Measurements from ENCODE around the gene GMDS. TPM values are rescaled to one million over a fixed set of nuclear protein-coding genes. Genes with fewer than 3 reads are reported as not detected.

The GMDS gene
- total RNA-seq, 2 experiments from 2014 or later: 38.4 to 41.3 TPM

DNA sequence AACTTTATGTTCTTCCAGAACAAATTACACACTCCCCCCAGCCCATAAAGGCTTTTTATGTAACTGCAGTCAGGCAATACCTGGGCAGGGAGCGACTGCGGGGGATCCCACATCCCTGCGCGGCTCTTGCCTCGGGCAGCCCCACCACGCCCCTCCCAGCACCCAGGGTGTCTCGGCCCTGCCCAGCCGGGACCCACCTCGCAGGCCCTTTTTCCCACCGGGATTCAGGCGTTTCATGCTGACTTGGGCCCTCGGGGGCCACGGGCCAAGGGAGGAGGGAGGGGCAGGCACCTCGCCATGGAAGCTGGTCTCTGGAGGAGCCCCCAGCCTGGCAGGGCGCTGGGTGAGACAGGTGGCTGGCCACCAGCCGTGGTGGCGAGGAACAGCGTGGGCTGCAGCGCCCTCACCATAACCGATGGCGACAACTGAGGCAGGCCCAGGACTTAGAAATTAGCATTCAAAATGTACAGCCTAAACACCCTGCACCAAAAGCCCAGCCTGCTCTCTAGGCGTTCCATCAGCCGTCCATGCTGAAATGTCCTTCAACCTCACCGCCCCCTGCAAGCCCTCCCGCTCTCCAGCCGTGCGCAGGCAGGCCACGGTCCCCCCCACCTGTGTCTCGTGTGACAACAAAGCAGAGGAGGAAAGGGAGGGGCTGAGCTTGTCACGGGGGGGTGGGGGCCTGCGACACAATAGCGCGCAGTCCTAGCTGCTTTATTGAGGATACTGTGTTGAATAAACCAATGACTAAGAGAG, 650.8 kb downstream of the GMDS start:
- peaks cover 41% of the 10 kb centered on the region for H3K27me3 Mint-ChIP-seq (ENCODE audit: low read depth)
- H3K27ac Mint-ChIP-seq: no peak overlapping the region
- intact Hi-C loops (cut with micrococcal nuclease): loop anchor here (5.0 kb wide), 1 partner anchor 67 kb away; no protein-coding TSS in a partner anchor
- H3K36me3 Mint-ChIP-seq (ENCODE audit: low read depth): no peaks in the 10 kb centered on the region
- no peaks in the 10 kb centered on the region for H3K9me3 Mint-ChIP-seq
- peaks cover 3% of the 10 kb centered on the region for H3K4me1 Mint-ChIP-seq (ENCODE audit: low read depth)
- DNase-seq: no peak
- H3K4me3 Mint-ChIP-seq: no peak overlapping the region
- CTCF ChIA-PET: interaction anchor here (0.8 to 3.0 kb wide), 7 partner anchors 8 to 1156 kb away, joined by 3 to 12 read pairs (median 5); partner anchors contain the start of gene MYLK4

DNA sequence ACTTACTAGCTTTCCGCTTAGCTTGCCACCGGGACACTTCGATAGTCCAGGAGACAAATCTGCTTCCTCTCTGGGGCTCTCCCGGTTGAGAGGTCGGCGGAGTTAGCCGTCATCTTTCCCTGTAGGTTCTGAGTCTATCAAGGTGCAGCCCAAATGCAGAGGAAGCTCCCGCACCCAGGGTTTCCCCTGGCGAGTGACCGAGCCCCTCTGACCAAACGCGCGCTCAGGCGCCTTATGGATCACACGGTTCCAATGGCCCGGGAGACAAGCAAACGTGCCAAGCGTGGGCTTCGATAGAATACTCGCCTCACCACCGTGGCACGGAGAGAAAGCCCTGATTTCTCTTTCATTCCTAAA, 651.5 kb downstream of the GMDS start:
- H3K4me1 Mint-ChIP-seq (ENCODE audit: low read depth): peaks cover 3% of the 10 kb centered on the region
- intact Hi-C loops (cut with micrococcal nuclease): no loop called here
- no peak overlapping the region for H3K4me3 Mint-ChIP-seq
- CTCF ChIA-PET: no interaction called here
- H3K27me3 Mint-ChIP-seq (ENCODE audit: low read depth): peaks cover 41% of the 10 kb centered on the region
- H3K27ac Mint-ChIP-seq: no peak overlapping the region
- H3K9me3 Mint-ChIP-seq: no peaks in the 10 kb centered on the region
- no peaks in the 10 kb centered on the region for H3K36me3 Mint-ChIP-seq (ENCODE audit: low read depth)
- DNase-seq: no peak

DNA sequence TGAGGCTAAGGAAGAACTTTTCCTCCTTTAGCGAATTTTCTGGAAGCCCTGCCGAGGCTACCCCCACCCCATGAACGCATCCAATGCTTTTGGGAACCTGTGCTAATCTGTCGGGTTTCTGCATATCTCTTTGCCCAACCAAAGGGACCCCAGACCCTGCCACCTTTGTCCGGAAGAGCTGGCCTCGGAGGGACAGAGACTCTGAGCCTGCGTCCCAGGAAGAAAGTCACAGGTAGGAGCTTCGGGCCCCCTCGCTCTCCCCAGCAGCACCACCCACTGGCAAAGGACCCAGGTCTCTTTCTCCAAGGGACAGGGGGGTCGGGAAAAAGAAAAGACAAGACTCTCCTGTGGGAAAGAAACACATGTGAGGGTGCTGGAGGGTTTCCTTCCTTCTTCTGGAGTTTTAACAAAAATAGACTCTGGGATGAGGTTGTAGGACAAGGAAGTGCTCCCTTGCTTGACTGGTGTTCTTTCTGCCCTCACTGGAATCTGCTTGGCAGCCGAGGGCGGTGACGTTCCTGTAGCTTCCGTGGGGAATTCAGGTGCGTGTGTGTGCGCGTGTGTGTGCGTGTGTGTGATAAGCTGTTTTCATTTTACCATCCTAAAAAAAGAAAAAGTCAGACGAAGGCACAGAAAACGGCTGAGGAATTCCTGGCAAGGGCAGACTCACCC, 652.0 kb downstream of the GMDS start:
- intact Hi-C loops (cut with micrococcal nuclease): no loop called here
- H3K4me3 Mint-ChIP-seq: no peak overlapping the region
- H3K4me1 Mint-ChIP-seq (ENCODE audit: low read depth): peaks cover 3% of the 10 kb centered on the region
- no peaks in the 10 kb centered on the region for H3K36me3 Mint-ChIP-seq (ENCODE audit: low read depth)
- H3K27me3 Mint-ChIP-seq (ENCODE audit: low read depth): peaks cover 39% of the 10 kb centered on the region
- H3K9me3 Mint-ChIP-seq: no peaks in the 10 kb centered on the region
- no peak for DNase-seq
- no peak overlapping the region for H3K27ac Mint-ChIP-seq
- CTCF ChIA-PET: interaction anchor here (0.7 kb wide), 1 partner anchor 70 kb away, joined by 3 read pairs; no protein-coding TSS in a partner anchor

DNA sequence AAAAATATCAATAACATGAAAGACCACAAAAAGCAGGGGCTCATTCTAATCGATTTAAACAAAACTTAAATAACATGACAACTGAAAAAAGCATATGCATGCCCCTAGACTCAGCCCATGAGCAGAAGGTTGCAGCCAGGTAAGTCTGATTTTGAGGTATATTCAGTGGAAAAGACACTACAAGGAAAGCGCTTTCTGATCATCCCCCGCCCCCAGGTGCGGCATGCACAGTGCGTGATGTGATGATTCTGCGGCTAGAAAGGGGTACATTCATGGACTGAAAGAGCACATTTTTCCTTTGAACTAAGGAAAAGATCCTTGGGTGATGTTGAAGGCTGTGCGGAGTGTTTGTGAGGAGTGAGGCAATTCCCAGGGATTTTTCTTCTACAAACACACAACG, 652.6 kb downstream of the GMDS start:
- DNase-seq: no peak
- intact Hi-C loops (cut with micrococcal nuclease): no loop called here
- no peaks in the 10 kb centered on the region for H3K36me3 Mint-ChIP-seq (ENCODE audit: low read depth)
- H3K9me3 Mint-ChIP-seq: no peaks in the 10 kb centered on the region
- H3K27ac Mint-ChIP-seq: no peak overlapping the region
- H3K4me3 Mint-ChIP-seq: no peak overlapping the region
- H3K27me3 Mint-ChIP-seq (ENCODE audit: low read depth): peaks cover 34% of the 10 kb centered on the region
- CTCF ChIA-PET: interaction anchor here (0.7 to 0.8 kb wide), 4 partner anchors 69 to 1042 kb away, joined by 3 to 4 read pairs (median 3); no protein-coding TSS in a partner anchor
- peaks cover 3% of the 10 kb centered on the region for H3K4me1 Mint-ChIP-seq (ENCODE audit: low read depth)

DNA sequence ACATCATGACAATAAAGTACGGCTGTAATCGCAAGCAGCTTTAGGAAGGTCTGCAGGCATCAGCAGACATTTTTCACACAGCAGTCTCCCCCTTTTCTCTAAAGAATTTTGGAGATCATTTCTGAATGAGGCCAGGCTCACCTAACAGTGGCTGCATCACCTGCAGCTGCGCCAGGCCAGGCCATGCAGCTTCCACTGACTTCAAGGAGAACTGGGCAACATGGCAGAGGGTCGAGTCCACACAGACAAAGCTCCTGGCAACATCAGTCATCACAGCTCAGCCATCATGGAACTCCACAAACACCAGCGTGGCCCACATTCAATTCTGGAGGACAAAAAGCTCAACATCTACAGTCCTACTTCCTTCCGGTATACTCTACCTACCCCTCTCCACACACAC, 653.5 kb downstream of the GMDS start:
- H3K9me3 Mint-ChIP-seq: no peaks in the 10 kb centered on the region
- DNase-seq: no peak
- H3K27ac Mint-ChIP-seq: no peak overlapping the region
- intact Hi-C loops (cut with micrococcal nuclease): no loop called here
- peaks cover 3% of the 10 kb centered on the region for H3K4me1 Mint-ChIP-seq (ENCODE audit: low read depth)
- H3K27me3 Mint-ChIP-seq (ENCODE audit: low read depth): peaks cover 25% of the 10 kb centered on the region
- H3K36me3 Mint-ChIP-seq (ENCODE audit: low read depth): no peaks in the 10 kb centered on the region
- CTCF ChIA-PET: interaction anchor here (0.7 to 0.8 kb wide), 2 partner anchors 507 to 857 kb away, joined by 3 read pairs; no protein-coding TSS in a partner anchor
- H3K4me3 Mint-ChIP-seq: no peak overlapping the region

DNA sequence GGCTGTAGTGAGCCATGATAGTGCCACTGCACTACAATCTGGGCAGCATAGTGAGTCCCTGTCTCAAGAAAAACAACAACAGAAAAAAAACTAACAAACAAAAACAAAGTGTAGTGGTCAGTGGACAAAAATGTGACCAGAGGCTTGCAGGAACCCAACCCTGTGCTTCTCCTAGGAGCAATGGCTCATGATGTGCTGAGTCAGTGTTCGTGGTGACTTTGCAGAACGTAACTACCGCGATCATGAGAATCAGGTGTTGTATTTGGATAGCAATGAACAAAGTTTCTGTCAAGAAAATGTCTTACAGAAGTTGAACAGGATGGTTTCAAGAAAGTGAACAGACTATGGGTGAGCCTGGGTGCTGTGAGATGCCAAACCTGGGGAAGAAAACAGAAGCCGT, 654.2 kb downstream of the GMDS start:
- H3K27ac Mint-ChIP-seq: no peak overlapping the region
- H3K27me3 Mint-ChIP-seq (ENCODE audit: low read depth): peaks cover 24% of the 10 kb centered on the region
- no peak overlapping the region for H3K4me3 Mint-ChIP-seq
- DNase-seq: no peak
- intact Hi-C loops (cut with micrococcal nuclease): no loop called here
- no peaks in the 10 kb centered on the region for H3K9me3 Mint-ChIP-seq
- H3K36me3 Mint-ChIP-seq (ENCODE audit: low read depth): no peaks in the 10 kb centered on the region
- H3K4me1 Mint-ChIP-seq (ENCODE audit: low read depth): peaks cover 2% of the 10 kb centered on the region
- CTCF ChIA-PET: no interaction called here

DNA sequence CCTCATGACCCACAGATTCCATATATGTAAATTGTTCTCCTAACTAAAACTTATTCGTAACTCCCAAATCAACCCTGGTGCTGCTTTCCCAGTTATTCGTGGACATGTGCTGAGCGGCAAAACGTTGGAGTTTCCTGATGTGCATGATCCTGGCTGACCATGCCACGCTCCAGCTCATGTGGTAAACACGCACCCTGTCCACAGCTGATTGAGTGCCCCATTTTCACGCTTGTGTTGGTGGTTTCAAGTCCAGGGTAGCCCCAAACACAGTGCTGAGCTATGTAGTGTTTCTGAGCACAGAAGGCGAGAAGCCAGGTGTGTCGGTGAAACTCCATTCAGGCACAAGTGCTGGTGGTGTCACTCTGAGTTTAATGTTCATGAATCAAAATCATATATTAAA, 654.8 kb downstream of the GMDS start:
- CTCF ChIA-PET: no interaction called here
- no peak for DNase-seq
- no peaks in the 10 kb centered on the region for H3K9me3 Mint-ChIP-seq
- H3K36me3 Mint-ChIP-seq (ENCODE audit: low read depth): no peaks in the 10 kb centered on the region
- H3K4me3 Mint-ChIP-seq: no peak overlapping the region
- H3K4me1 Mint-ChIP-seq (ENCODE audit: low read depth): no peaks in the 10 kb centered on the region
- intact Hi-C loops (cut with micrococcal nuclease): no loop called here
- peaks cover 18% of the 10 kb centered on the region for H3K27me3 Mint-ChIP-seq (ENCODE audit: low read depth)
- no peak overlapping the region for H3K27ac Mint-ChIP-seq

DNA sequence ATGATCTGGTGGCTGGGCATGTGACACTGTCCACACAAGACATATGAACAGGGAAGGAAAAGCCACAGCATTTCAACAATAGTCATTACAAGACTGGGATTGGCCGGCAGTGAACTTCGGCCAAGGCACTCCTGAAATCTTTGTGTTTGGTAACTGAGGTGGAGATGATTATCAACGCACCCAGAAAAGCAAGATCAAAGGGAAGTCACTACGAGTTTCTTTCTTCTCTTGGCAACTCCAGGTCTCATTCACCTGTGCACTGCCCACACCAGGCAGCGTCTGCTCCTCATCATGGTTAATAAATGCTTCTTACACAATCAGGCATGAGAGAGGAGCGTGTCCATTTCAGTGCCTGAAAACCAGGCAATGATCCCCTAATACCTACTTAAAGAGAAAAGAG, 656.2 kb downstream of the GMDS start:
- H3K4me3 Mint-ChIP-seq: no peak overlapping the region
- DNase-seq: no peak
- intact Hi-C loops (cut with micrococcal nuclease): no loop called here

DNA sequence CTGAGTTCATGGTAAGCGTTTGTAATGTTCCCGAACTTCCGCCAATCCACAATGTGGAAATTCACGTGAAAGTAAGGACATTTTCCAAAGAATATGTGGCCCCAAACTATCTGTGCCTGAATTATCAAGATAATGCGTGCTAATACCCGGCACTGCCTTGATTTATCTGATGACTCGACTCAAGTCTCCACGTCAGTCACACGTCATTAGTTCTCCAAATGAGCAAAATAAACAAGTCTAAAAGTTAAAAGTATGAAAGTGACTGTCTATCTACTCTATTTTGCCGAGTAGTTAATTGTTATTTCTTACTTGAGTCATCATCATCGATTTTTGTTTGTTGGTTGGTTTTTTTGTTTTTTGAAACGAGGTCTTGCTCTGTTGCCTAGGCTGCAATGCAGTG, 657.4 kb downstream of the GMDS start:
- H3K27me3 Mint-ChIP-seq (ENCODE audit: low read depth): peaks cover 6% of the 10 kb centered on the region
- no peak overlapping the region for H3K27ac Mint-ChIP-seq
- no peaks in the 10 kb centered on the region for H3K36me3 Mint-ChIP-seq (ENCODE audit: low read depth)
- intact Hi-C loops (cut with micrococcal nuclease): no loop called here
- no peaks in the 10 kb centered on the region for H3K9me3 Mint-ChIP-seq
- DNase-seq: no peak
- CTCF ChIA-PET: interaction anchor here (3.0 kb wide), 1 partner anchor 9 kb away, joined by 11 read pairs; no protein-coding TSS in a partner anchor
- H3K4me1 Mint-ChIP-seq (ENCODE audit: low read depth): no peaks in the 10 kb centered on the region
- H3K4me3 Mint-ChIP-seq: no peak overlapping the region

More for the DNA sequence above, 656.2 kb downstream of the GMDS start:
- Mint-ChIP-seq H3K9me3 (no peaks in the 10 kb centered on the region), H3K36me3 (ENCODE audit: low read depth) (no peaks in the 10 kb centered on the region), H3K27ac (no peak overlapping the region), H3K4me1 (ENCODE audit: low read depth) (no peaks in the 10 kb centered on the region), H3K27me3 (ENCODE audit: low read depth) (peaks cover 13% of the 10 kb centered on the region)
- CTCF ChIA-PET: no interaction called here

DNA sequence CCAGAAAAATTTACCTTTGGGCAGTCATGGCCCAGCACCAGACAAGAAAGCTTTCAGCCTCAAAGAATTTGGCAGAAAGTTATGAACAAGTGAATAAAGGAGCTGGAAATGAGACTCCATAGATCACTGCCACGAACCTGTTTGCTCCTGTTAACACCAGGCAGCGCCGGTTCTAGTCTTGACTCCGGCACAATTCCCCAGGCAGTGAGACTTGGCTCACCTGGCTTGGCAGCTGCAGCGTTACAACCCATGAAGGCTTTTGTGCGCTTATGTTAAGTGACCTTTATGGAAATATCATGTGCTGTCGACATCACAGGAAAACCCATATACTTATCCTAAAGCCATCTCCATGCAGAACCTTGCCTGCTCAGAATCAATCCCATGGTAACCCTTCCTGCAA, 657.9 kb downstream of the GMDS start:
- peaks cover 5% of the 10 kb centered on the region for H3K27me3 Mint-ChIP-seq (ENCODE audit: low read depth)
- CTCF ChIA-PET: interaction anchor here (3.0 kb wide), 1 partner anchor 9 kb away, joined by 11 read pairs; no protein-coding TSS in a partner anchor
- H3K36me3 Mint-ChIP-seq (ENCODE audit: low read depth): no peaks in the 10 kb centered on the region
- no peaks in the 10 kb centered on the region for H3K4me1 Mint-ChIP-seq (ENCODE audit: low read depth)
- no peak overlapping the region for H3K27ac Mint-ChIP-seq
- H3K4me3 Mint-ChIP-seq: no peak overlapping the region
- no peak for DNase-seq
- H3K9me3 Mint-ChIP-seq: no peaks in the 10 kb centered on the region
- intact Hi-C loops (cut with micrococcal nuclease): no loop called here

DNA sequence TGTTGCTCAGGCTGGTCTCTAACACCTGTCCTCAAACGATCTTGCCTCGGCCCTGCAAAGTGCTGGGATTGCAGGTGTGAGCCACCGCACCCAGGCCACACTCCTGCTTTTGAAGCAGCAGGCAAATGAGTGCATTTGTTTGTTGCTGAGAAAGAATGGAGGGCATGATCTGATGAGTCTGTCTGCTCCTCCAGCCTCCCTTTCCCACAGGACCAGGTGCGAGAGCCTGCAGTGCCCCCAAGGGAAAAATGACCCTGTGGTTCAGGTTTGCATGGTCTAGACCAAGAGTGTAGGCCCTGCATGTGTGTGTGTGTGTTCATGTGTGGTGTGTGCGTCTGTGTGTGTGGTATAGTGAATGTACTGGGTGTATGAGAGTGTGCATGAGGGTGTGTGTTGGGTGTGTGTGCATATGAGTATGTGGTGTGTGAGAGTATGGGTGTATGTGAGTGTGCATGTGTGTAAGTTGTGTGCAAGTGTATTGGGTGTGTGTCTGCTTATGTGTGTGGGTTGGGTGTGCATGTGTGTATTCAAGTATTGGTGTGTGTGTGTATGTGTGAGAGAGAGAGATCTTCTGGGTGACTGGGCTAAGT, 658.4 kb downstream of the GMDS start:
- CTCF ChIA-PET: interaction anchor here (3.0 kb wide), 1 partner anchor 10 kb away, joined by 11 read pairs; no protein-coding TSS in a partner anchor
- Mint-ChIP-seq H3K4me1 (ENCODE audit: low read depth) (no peaks in the 10 kb centered on the region), H3K4me3 (no peak overlapping the region), H3K27ac (no peak overlapping the region), H3K9me3 (no peaks in the 10 kb centered on the region), H3K27me3 (ENCODE audit: low read depth) (peaks cover 5% of the 10 kb centered on the region), H3K36me3 (ENCODE audit: low read depth) (no peaks in the 10 kb centered on the region)
- intact Hi-C loops (cut with micrococcal nuclease): no loop called here
- DNase-seq: no peak

DNA sequence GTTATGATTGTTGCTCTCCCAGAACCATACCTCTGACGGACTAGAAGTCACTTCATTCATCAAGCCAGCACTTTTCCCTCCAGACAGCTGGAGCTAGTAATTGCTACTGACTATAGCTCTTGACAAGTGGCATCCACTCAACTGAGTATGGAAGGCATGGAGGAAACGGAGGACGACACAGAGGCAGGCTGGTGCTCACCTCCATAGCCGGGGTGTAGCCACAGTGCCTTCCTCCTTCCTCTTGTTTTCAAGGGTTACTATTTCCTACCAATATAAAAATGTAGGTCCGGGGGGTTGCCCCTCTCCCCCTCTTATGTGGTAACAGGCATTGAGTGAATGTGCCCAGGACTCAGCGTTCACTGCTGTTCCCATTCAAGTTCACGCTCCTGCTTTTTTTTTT, 659.1 kb downstream of the GMDS start:
- H3K4me3 Mint-ChIP-seq: no peak overlapping the region
- intact Hi-C loops (cut with micrococcal nuclease): no loop called here
- H3K36me3 Mint-ChIP-seq (ENCODE audit: low read depth): no peaks in the 10 kb centered on the region
- H3K9me3 Mint-ChIP-seq: no peaks in the 10 kb centered on the region
- H3K27ac Mint-ChIP-seq: no peak overlapping the region
- no peak for DNase-seq
- CTCF ChIA-PET: interaction anchor here (3.0 kb wide), 1 partner anchor 10 kb away, joined by 11 read pairs; no protein-coding TSS in a partner anchor
- peaks cover 5% of the 10 kb centered on the region for H3K27me3 Mint-ChIP-seq (ENCODE audit: low read depth)
- no peaks in the 10 kb centered on the region for H3K4me1 Mint-ChIP-seq (ENCODE audit: low read depth)

Data from activated naive CD4-positive, alpha-beta T cell treated with anti-CD3 and anti-CD28 coated beads for 36 hours (primary cell).